Measurements from ENCODE around the gene CLIP2. TPM values are rescaled to one million over a fixed set of nuclear protein-coding genes. Genes with fewer than 3 reads are reported as not detected.
"Not testable (repeated sequence)": the region's sequence is repeated elsewhere in the genome, so short reads cannot be mapped to it uniquely, and the experiment has no call there.

CLIP2 gene
- total RNA-seq, 2 experiments from 2014 or later, result 3.6 to 6.3 TPM

- intact Hi-C loops (cut with micrococcal nuclease; ENCODE audit: unreplicated experiment), result no loop called here
- H2AFZ ChIP-seq (ENCODE audit: low read length), result no peak overlapping the region
- no peaks in the 10 kb centered on the region for H3K9me3 ChIP-seq (ENCODE audit: low read length)
- CTCF ChIA-PET (ENCODE audit: unreplicated experiment), result no interaction called here
- POLR2A ChIA-PET, result interaction anchor here (0.7 kb wide), 2 partner anchors 326 to 1497 kb away, joined by 3 to 6 read pairs; no protein-coding TSS in a partner anchor
- TF ChIP-seq EZH2phosphoT487 (IDR thresholded peaks at IDR 0.05; ENCODE audit: borderline replicate concordance, low read depth, low read length) (no peak), CTCF (conservative IDR thresholded peaks at IDR 0.05; ENCODE audit: low read length) (no peak)
- no peaks in the 10 kb centered on the region for H3K36me3 ChIP-seq (ENCODE audit: insufficient read depth, low read length)
- H4K20me1 ChIP-seq (ENCODE audit: insufficient read depth, low read length), result no peaks in the 10 kb centered on the region
- no TSS peak for BruUV-seq (replicated peaks)
- H3K79me2 ChIP-seq (ENCODE audit: insufficient read depth, low read depth, low read length), result no peaks in the 10 kb centered on the region
- no peak overlapping the region for H3K4me2 ChIP-seq (ENCODE audit: low read length)
- H3K4me1 ChIP-seq (ENCODE audit: insufficient read depth, low read length, poor library complexity, severe bottlenecking), result no peaks in the 10 kb centered on the region
- H3K9me2 ChIP-seq (ENCODE audit: insufficient read depth, low read length), result no peaks in the 10 kb centered on the region
- H3K27ac ChIP-seq (ENCODE audit: low read depth, low read length, poor library complexity, severe bottlenecking), result no peak overlapping the region
- H3K4me3 ChIP-seq (ENCODE audit: low read depth, low read length, poor library complexity, severe bottlenecking), result no peak overlapping the region
- no peak for DNase-seq (ENCODE audit: low spot score)
Measured at GRCh38 chr7:74311305-74311744, 22.1 kb downstream of the CLIP2 start.

- Histone ChIP-seq H2AFZ (ENCODE audit: low read length) (no peak overlapping the region), H3K4me2 (ENCODE audit: low read length) (no peak overlapping the region), H3K36me3 (ENCODE audit: insufficient read depth, low read length) (no peaks in the 10 kb centered on the region), H3K4me3 (ENCODE audit: low read depth, low read length, poor library complexity, severe bottlenecking) (no peak overlapping the region), H3K9me2 (ENCODE audit: insufficient read depth, low read length) (no peaks in the 10 kb centered on the region), H3K9me3 (ENCODE audit: low read length) (no peaks in the 10 kb centered on the region), H3K79me2 (ENCODE audit: insufficient read depth, low read depth, low read length) (no peaks in the 10 kb centered on the region), H3K27ac (ENCODE audit: low read depth, low read length, poor library complexity, severe bottlenecking) (no peak overlapping the region), H4K20me1 (ENCODE audit: insufficient read depth, low read length) (no peaks in the 10 kb centered on the region), H3K4me1 (ENCODE audit: insufficient read depth, low read length, poor library complexity, severe bottlenecking) (no peaks in the 10 kb centered on the region)
- no TSS peak for BruUV-seq (replicated peaks)
- no peak for DNase-seq (ENCODE audit: low spot score)
- ChIA-PET POLR2A (no interaction called here), CTCF (ENCODE audit: unreplicated experiment) (no interaction called here)
- intact Hi-C loops (cut with micrococcal nuclease; ENCODE audit: unreplicated experiment), result no loop called here
- no peak for TF ChIP-seq CTCF (conservative IDR thresholded peaks at IDR 0.05; ENCODE audit: low read length)
- TF ChIP-seq EZH2phosphoT487 (IDR thresholded peaks at IDR 0.05; ENCODE audit: borderline replicate concordance, low read depth, low read length), result no peak
Measured at GRCh38 chr7:74312418-74313028, 23.3 kb downstream of the CLIP2 start.

- BruUV-seq (replicated peaks); intact Hi-C loops (cut with micrococcal nuclease; ENCODE audit: unreplicated experiment); CTCF ChIA-PET (ENCODE audit: unreplicated experiment); DNase-seq (ENCODE audit: low spot score); H3K27ac ChIP-seq (ENCODE audit: low read depth, low read length, poor library complexity, severe bottlenecking); H2AFZ ChIP-seq (ENCODE audit: low read length); H4K20me1 ChIP-seq (ENCODE audit: insufficient read depth, low read length); H3K4me3 ChIP-seq (ENCODE audit: low read depth, low read length, poor library complexity, severe bottlenecking); H3K9me2 ChIP-seq (ENCODE audit: insufficient read depth, low read length); H3K79me2 ChIP-seq (ENCODE audit: insufficient read depth, low read depth, low read length); H3K4me1 ChIP-seq (ENCODE audit: insufficient read depth, low read length, poor library complexity, severe bottlenecking); H3K36me3 ChIP-seq (ENCODE audit: insufficient read depth, low read length); H3K9me3 ChIP-seq (ENCODE audit: low read length); H3K4me2 ChIP-seq (ENCODE audit: low read length): not testable (repeated sequence)
- POLR2A ChIA-PET, result interaction anchor here (1.0 kb wide), 1 partner anchor 14 kb away, joined by 5 read pairs; no protein-coding TSS in a partner anchor
Measured at GRCh38 chr7:74315891-74316290, 26.7 kb downstream of the CLIP2 start.

Measured in OCI-LY7 (cell line).